NCI-H460 (cell line): ENCODE data around the gene TNFRSF21. TPM values are rescaled to one million over a fixed set of nuclear protein-coding genes. Genes with fewer than 3 reads are reported as not detected.
"Not testable (repeated sequence)": the region's sequence is repeated elsewhere in the genome, so short reads cannot be mapped to it uniquely, and the experiment has no call there.

Experiments used
- DNase-seq: peaks from one replicate; pipeline ENCODE4 v3.0.0-alpha.2; 2016; ENCODE audit warnings: low read depth; ENCODE audit errors: extremely low read depth
- total RNA-seq: library from RNA; depleted of rRNA; stranded (reverse); fragments of >200 nt; shearing (Covaris generic); gene quantifications from 2 replicates; pipeline ENCODE4 v1.2.3, GENCODE V29; 2014

TNFRSF21 gene
- total RNA-seq, 1 experiment from 2014 or later = 4.0 TPM

- DNase-seq = no peak
Observed at GRCh38 chr6:47230579-47230978, 79.1 kb downstream of the TNFRSF21 start.

- no peak for DNase-seq
Observed at GRCh38 chr6:47229255-47229654, 80.5 kb downstream of the TNFRSF21 start.

- not testable (repeated sequence) for DNase-seq
Observed at GRCh38 chr6:47228093-47228492, 81.6 kb downstream of the TNFRSF21 start.

- not testable (repeated sequence) for DNase-seq
Observed at GRCh38 chr6:47223251-47223650, 86.5 kb downstream of the TNFRSF21 start.

- no peak for DNase-seq
Observed at GRCh38 chr6:47221565-47221964, 88.1 kb downstream of the TNFRSF21 start.

- no peak for DNase-seq
Observed at GRCh38 chr6:47209632-47210031, 100.1 kb downstream of the TNFRSF21 start.

- no peak for DNase-seq
Observed at GRCh38 chr6:47207261-47207660, 102.4 kb downstream of the TNFRSF21 start.

GRCh38 chr6:47206626-47207025, 103.1 kb downstream of the TNFRSF21 start:
- no peak for DNase-seq

- DNase-seq = no peak
Observed at GRCh38 chr6:47203938-47204611, 105.6 kb downstream of the TNFRSF21 start.

GRCh38 chr6:47203266-47203937, 106.3 kb downstream of the TNFRSF21 start:
- no peak for DNase-seq

GRCh38 chr6:47202644-47203205, 107.0 kb downstream of the TNFRSF21 start:
- DNase-seq = no peak

GRCh38 chr6:47200536-47201334, 109.0 kb downstream of the TNFRSF21 start:
- no peak for DNase-seq

- DNase-seq = no peak
Observed at GRCh38 chr6:47197682-47198640, 111.7 kb downstream of the TNFRSF21 start.

GRCh38 chr6:47196113-47196512, 113.6 kb downstream of the TNFRSF21 start:
- DNase-seq = no peak

GRCh38 chr6:47195011-47195650, 114.6 kb downstream of the TNFRSF21 start:
- DNase-seq = no peak

GRCh38 chr6:47188588-47189021, 121.1 kb downstream of the TNFRSF21 start:
- no peak for DNase-seq

- no peak for DNase-seq
Observed at GRCh38 chr6:47187893-47188587, 121.7 kb downstream of the TNFRSF21 start.

- no peak for DNase-seq
Observed at GRCh38 chr6:47187113-47187512, 122.6 kb downstream of the TNFRSF21 start.
